Measurements from ENCODE around the gene EEF1AKMT1.

DNA sequence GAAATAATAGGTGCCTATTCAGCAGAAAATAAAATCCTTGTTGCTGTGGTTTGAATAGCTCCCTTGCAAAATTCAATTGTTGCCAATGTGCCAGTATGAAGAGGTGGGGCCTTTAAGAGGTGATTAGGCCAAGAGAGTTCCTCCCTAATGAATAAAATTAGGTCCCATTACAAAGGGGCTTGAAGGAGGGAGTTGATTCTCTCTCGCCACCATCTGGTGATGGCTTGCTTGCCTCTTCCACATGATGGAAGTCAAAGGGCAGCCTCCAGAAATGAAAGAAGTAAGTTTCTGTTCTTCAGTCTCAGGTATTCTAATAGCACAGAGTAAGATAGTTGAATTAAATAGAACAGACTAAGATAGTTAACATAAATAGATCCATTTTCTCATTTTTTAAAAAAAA, 3.0 kb upstream of the EEF1AKMT1 start:
- TF ChIP-seq, protein P1, sequence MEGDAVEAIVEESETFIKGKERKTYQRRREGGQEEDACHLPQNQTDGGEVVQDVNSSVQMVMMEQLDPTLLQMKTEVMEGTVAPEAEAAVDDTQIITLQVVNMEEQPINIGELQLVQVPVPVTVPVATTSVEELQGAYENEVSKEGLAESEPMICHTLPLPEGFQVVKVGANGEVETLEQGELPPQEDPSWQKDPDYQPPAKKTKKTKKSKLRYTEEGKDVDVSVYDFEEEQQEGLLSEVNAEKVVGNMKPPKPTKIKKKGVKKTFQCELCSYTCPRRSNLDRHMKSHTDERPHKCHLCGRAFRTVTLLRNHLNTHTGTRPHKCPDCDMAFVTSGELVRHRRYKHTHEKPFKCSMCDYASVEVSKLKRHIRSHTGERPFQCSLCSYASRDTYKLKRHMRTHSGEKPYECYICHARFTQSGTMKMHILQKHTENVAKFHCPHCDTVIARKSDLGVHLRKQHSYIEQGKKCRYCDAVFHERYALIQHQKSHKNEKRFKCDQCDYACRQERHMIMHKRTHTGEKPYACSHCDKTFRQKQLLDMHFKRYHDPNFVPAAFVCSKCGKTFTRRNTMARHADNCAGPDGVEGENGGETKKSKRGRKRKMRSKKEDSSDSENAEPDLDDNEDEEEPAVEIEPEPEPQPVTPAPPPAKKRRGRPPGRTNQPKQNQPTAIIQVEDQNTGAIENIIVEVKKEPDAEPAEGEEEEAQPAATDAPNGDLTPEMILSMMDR (IDR thresholded peaks at IDR 0.05; ENCODE audit: low read depth, low read length): no peak
- no peak for TF ChIP-seq EZH2phosphoT487 (IDR thresholded peaks at IDR 0.05; ENCODE audit: low read depth)

Measured in OCI-LY3 (cell line).